Ovary (tissue), 9 donors: ENCODE data around the gene EXT2. TPM values are rescaled to one million over a fixed set of nuclear protein-coding genes. Genes with fewer than 3 reads are reported as not detected.

Experiments
- DNase-seq, 5 donors: peaks; one replicate each; pipeline ENCODE4 v3.0.0-alpha.2; 2019 to 2020
- H3K27ac ChIP-seq, 2 donors: fragments of 200-600 bp; one replicate each; pipeline versions ENCODE4 v1.5.1 to v1.8.0; 2019 to 2022
- H3K27me3 ChIP-seq: fragments of 200-600 bp; one replicate; pipeline ENCODE4 v1.8.0; 2022
- H3K36me3 ChIP-seq: fragments of 200-600 bp; sonication (generic); one replicate; pipeline ENCODE4 v1.5.1; 2019
- H3K4me1 ChIP-seq: one replicate; pipeline ENCODE4 v1.8.1; 2013; ENCODE audit warnings: mild to moderate bottlenecking, moderate library complexity; ENCODE audit not compliant: insufficient read depth
- H3K4me3 ChIP-seq: fragments of 200-600 bp; sonication (generic); one replicate; pipeline ENCODE4 v1.5.1; 2017
- H3K9me3 ChIP-seq, 2 donors: fragments of 200-600 bp in 1 of 2; sonication (generic) in 1 of 2; one replicate each; pipeline versions ENCODE4 v1.5.1 to v1.8.1; 2013 to 2019; ENCODE audit warnings: mild to moderate bottlenecking in 1 of 2, moderate library complexity in 1 of 2
- CTCF ChIP-seq, 3 donors: fragments of 450-650 bp in 2 of 3; fragments of 200-600 bp in 1 of 3; IDR thresholded peaks; one replicate each; pipeline versions ENCODE4 v1.5.1 to v1.8.0; 2016 to 2022; ENCODE audit warnings: antibody characterized with exemption in 3 of 3, mild to moderate bottlenecking in 1 of 3
- EP300 ChIP-seq: sonication (generic); formaldehyde crosslinking; IDR thresholded peaks from one replicate; pipeline ENCODE4 v1.6.1; 2017; ENCODE audit warnings: antibody characterized with exemption
- POLR2A ChIP-seq: fragments of 450-650 bp; IDR thresholded peaks from one replicate; pipeline ENCODE4 v1.6.1; 2017; ENCODE audit warnings: antibody characterized with exemption, mild to moderate bottlenecking, moderate library complexity
- WGBS, 3 donors: extraction: QIAGEN DNeasy Blood & Tissue Kit in 1 of 3; methylation state at CpG; one replicate each; pipeline versions ENCODE4 v1.1.5 to v1.1.7; 2013 to 2017; 5-methylcytosine and 5-hydroxymethylcytosine counted together
- intact Hi-C, 4 donors: fragments of 100-400 bp; cut with DNase I; formaldehyde crosslinking; loops; one replicate each; pipeline versions ENCODE4 v1.11.0 to v1.15.1; 2022 to 2023
- polyA plus RNA-seq, 2 donors: library from polyadenylated mRNA; stranded (reverse); fragments of 200-250 nt in 1 of 2; fragments of 350-450 nt in 1 of 2; fragmentation: Illumina TruSeq in 1 of 2; extraction: RNeasy Lipid Tissue Mini Kit (QIAGEN cat#74804) in 1 of 2; gene quantifications; one replicate each; pipeline ENCODE4 v1.2.3, GENCODE V29; 2013 to 2014
- total RNA-seq, 7 donors: library from RNA; depleted of rRNA in 2 of 7; stranded (reverse); fragments of >200 nt in 2 of 7; fragmentation: NEBNext Ultra II Directional in 3 of 7; extraction: Animal tissue kit (Norgen Biotek cat#: 25700) in 3 of 7; gene quantifications; one replicate each; pipeline versions ENCODE4 v1.1.0 to v1.2.4, GENCODE V29; 2016 to 2023
- donor health status: DM: no; HTN: no; CAD: no; lungs with moderate emphysema.
- donor health status: DM: no; HTN: no; CAD: no.
- donor health status: Bipolar disorder and iron deficiency.
- donor health status: DM: yes; HTN: yes; CAD: no.
- donor health status: DM: no; HTN: no; CAD: no.
- donor health status: DM: yes; HTN: yes; CAD: no.

The EXT2 gene
- total and polyA plus RNA-seq, 9 donors, result 38.0 to 88.8 (median 47.1) TPM

GRCh38 chr11:44065161-44065661, 30.3 kb upstream of the EXT2 start:
- TF ChIP-seq CTCF (IDR thresholded peaks at IDR 0.05) (no peak), EP300 (no peak), POLR2A (no peak)
- no peak overlapping the region for H3K4me3 ChIP-seq
- peaks cover 2% of the 10 kb centered on the region for H3K4me1 ChIP-seq
- no peaks in the 10 kb centered on the region for H3K27me3 ChIP-seq
- intact Hi-C loops, result no loop called here
- H3K27ac ChIP-seq, result peak overlapping the region in 1 of 2 donors; percentile 92
- 42 to 63% (median 62%) methylated on average over 4 of the region's 4 CpGs for WGBS, 3 donors
- H3K9me3 ChIP-seq, result no peaks in the 10 kb centered on the region
- H3K36me3 ChIP-seq, result no peaks in the 10 kb centered on the region
- no peak for DNase-seq

GRCh38 chr11:44065841-44066731, 29.4 kb upstream of the EXT2 start, which contains the start of gene ACCS:
Gene ACCS, plus strand, starts transcription at chr11:44066270. Its CDS starts 1,358 bp downstream, at chr11:44067628.
- intact Hi-C loops, result no loop called here
- H3K4me3 ChIP-seq, result peak within 1 kb of the TSS; percentile 76
- H3K27ac ChIP-seq, result peak within 1 kb of the TSS; percentile 75 to 92
- no peaks in the 10 kb centered on the region for H3K36me3 ChIP-seq
- peaks cover 2% of the 10 kb centered on the region for H3K4me1 ChIP-seq
- H3K27me3 ChIP-seq, result no peaks in the 10 kb centered on the region
- 0 to 1% (median 0%) methylated on average over 53 to 70 of the region's 70 CpGs for WGBS, 3 donors
- no peaks in the 10 kb centered on the region for H3K9me3 ChIP-seq
- peak; percentile 95 to 98 (median 95) for DNase-seq
- TF ChIP-seq CTCF (IDR thresholded peaks at IDR 0.05) (peak; percentile 88 to 95 (median 90)), EP300 (no peak), POLR2A (peak; percentile 74)

- intact Hi-C loops, result no loop called here
- WGBS, 3 donors, result 13 to 19% (median 18%) methylated on average over 10 of the region's 10 CpGs
Observed at GRCh38 chr11:44066732-44067141, 28.7 kb upstream of the EXT2 start.

GRCh38 chr11:44067266-44067665, 28.2 kb upstream of the EXT2 start:
- DNase-seq, result no peak
- Histone ChIP-seq H3K4me3 (no peak overlapping the region), H3K27me3 (no peaks in the 10 kb centered on the region), H3K9me3 (no peaks in the 10 kb centered on the region), H3K36me3 (no peaks in the 10 kb centered on the region), H3K4me1 (peaks cover 2% of the 10 kb centered on the region), H3K27ac (no peak overlapping the region)
- intact Hi-C loops, result no loop called here
- WGBS, 3 donors, result 69 to 81% (median 73%) methylated on average over 5 of the region's 5 CpGs
- TF ChIP-seq EP300 (no peak), CTCF (IDR thresholded peaks at IDR 0.05) (no peak), POLR2A (no peak)

More at GRCh38 chr11:44066732-44067141, 28.7 kb upstream of the EXT2 start:
- TF ChIP-seq EP300, result no peak
- TF ChIP-seq POLR2A, result no peak
- TF ChIP-seq CTCF (IDR thresholded peaks at IDR 0.05), result no peak
- Histone ChIP-seq H3K4me1 (peaks cover 2% of the 10 kb centered on the region), H3K9me3 (no peaks in the 10 kb centered on the region), H3K36me3 (no peaks in the 10 kb centered on the region), H3K4me3 (peak overlapping the region; percentile 76), H3K27ac (peak overlapping the region; percentile 75 to 92), H3K27me3 (no peaks in the 10 kb centered on the region)
- peak in 3 of 5 donors; percentile 15 to 36 (median 32) for DNase-seq
